HEK293 (cell line): ENCODE results near the gene NABP1.

Source experiments
- CTCF ChIP-seq: fragments of 450-650 bp; formaldehyde crosslinking; IDR thresholded peaks from 2 replicates; pipeline ENCODE4 v1.5.1; 2016; ENCODE audit warnings: missing biosample characterization, missing genetic modification characterization
- FEZF1 ChIP-seq: fragments of 450-650 bp; formaldehyde crosslinking; IDR thresholded peaks from 2 replicates; pipeline ENCODE4 v1.5.1; 2016; ENCODE audit warnings: missing biosample characterization, missing genetic modification characterization
- HOXD13 ChIP-seq: sonication (generic); formaldehyde crosslinking; IDR thresholded peaks from 2 replicates; pipeline ENCODE4 v1.8.0; 2022; ENCODE audit warnings: missing genetic modification reagents, borderline replicate concordance
- MEIS1 ChIP-seq: sonication (generic); formaldehyde crosslinking; IDR thresholded peaks from 2 replicates; pipeline ENCODE4 v1.8.1; 2022; ENCODE audit warnings: missing genetic modification reagents, mild to moderate bottlenecking, borderline replicate concordance
- ZNF571 ChIP-seq: fragments of 450-650 bp; formaldehyde crosslinking; IDR thresholded peaks from 2 replicates; pipeline ENCODE4 v1.5.0; 2017; ENCODE audit warnings: missing biosample characterization, missing genetic modification characterization
- TF ChIP-seq, protein P1 (sequence below): fragments of 450-650 bp; formaldehyde crosslinking; IDR thresholded peaks from 2 replicates; pipeline ENCODE4 v1.5.1; 2016; ENCODE audit warnings: missing biosample characterization, missing genetic modification characterization

DNA sequence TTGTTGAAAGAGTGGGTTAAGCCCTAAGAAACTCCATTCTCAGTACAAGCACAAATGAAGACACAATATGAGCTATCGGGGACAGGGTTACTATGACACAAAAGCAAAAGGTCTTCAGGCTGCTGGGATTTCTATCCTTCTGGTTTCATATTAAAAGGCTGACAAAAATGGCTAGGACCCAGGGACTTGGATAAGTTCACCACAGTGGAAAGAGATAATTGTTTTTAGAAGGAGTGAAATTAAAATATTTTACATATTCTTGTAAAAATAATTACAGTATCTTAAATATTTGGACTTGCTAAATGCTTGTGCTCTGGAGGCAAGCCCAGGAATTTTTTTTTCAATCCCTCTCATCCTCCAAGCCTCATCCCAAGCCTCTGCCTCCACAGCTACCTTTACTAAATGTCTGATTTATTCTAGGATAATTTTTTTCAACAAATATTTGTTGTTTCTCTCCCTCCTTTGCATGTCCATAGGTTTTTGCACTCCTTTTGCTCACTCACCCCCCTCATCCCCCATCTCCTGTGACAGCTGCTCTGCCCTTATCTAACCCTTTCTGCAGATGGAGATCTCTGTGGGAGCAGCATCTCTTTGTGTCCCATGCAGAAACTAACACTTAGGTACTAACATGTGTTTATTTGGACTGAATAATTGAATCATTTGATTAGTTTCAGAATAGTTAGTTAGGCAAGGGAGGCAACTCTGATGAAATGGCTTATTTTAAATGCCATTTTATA lies 47.8 kb upstream of the NABP1 start:
- TF ChIP-seq, protein P1, sequence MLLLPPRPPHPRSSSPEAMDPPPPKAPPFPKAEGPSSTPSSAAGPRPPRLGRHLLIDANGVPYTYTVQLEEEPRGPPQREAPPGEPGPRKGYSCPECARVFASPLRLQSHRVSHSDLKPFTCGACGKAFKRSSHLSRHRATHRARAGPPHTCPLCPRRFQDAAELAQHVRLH (tag by site-specific recombination), result no peak
- TF ChIP-seq CTCF (tag by site-specific recombination), result no peak
- TF ChIP-seq MEIS1 (CRISPR knock-in tag), result no peak
- TF ChIP-seq FEZF1 (tag by site-specific recombination), result no peak
- no peak for TF ChIP-seq HOXD13
- TF ChIP-seq ZNF571, result no peak
